ENCODE results near the gene ACOT8.

GRCh38 chr20:45890077-45890984 is 33.1 kb upstream of the ACOT8 start:
- TF ChIP-seq CTCF (IDR thresholded peaks at IDR 0.05; ENCODE audit: low read depth, low read length, poor library complexity, severe bottlenecking) = peak; percentile 48
- no peak for TF ChIP-seq EZH2phosphoT487 (IDR thresholded peaks at IDR 0.05; ENCODE audit: borderline replicate concordance, low read length)

Data from DOHH2 (cell line).